Ectodermal cell (in vitro differentiated cells): ENCODE data around the gene ASB8.
A peak's percentile ranks its signal among the peaks of the same experiment; 100 is the strongest.
"Not testable (repeated sequence)": the region's sequence is repeated elsewhere in the genome, so short reads cannot be mapped to it uniquely, and the experiment has no call there.

Experiments
- H3K27ac ChIP-seq: 2 replicates; pipeline ENCODE4 v1.7.0; 2013; ENCODE audit warnings: mild to moderate bottlenecking, low read depth, low read length; ENCODE audit not compliant: insufficient read depth, poor library complexity, severe bottlenecking
- H3K27me3 ChIP-seq: 2 replicates; pipeline ENCODE4 v1.7.0; 2013; ENCODE audit warnings: mild to moderate bottlenecking, low read length; ENCODE audit not compliant: insufficient read depth, control insufficient read depth, poor library complexity, severe bottlenecking
- H3K36me3 ChIP-seq: one replicate; pipeline ENCODE4 v1.7.0; 2013; ENCODE audit warnings: low read length; ENCODE audit not compliant: control insufficient read depth, insufficient read depth
- H3K4me1 ChIP-seq: one replicate; pipeline ENCODE4 v1.7.0; 2013; ENCODE audit warnings: low read length; ENCODE audit not compliant: control insufficient read depth, insufficient read depth
- H3K4me3 ChIP-seq: 2 replicates; pipeline ENCODE4 v1.7.0; 2013; ENCODE audit warnings: low read depth, low read length, control low read depth; ENCODE audit not compliant: insufficient read depth
- H3K9me3 ChIP-seq: 2 replicates; pipeline ENCODE4 v1.7.0; 2013; ENCODE audit warnings: mild to moderate bottlenecking, low read length, moderate library complexity; ENCODE audit not compliant: control insufficient read depth
- WGBS, 2 experiments: methylation state at CpG; one replicate each; pipeline ENCODE4 v1.1.7; 2013; ENCODE audit warnings: missing lambda C conversion rate in 2 of 2; 5-methylcytosine and 5-hydroxymethylcytosine counted together

Gene ASB8

GRCh38 chr12:48125542-48125941 is 31.8 kb downstream of the ASB8 start:
- H3K4me3 ChIP-seq, H3K9me3 ChIP-seq, H3K4me1 ChIP-seq, H3K27ac ChIP-seq, H3K27me3 ChIP-seq: not testable (repeated sequence)
- H3K36me3 ChIP-seq, result peaks cover 46% of the 10 kb centered on the region
- WGBS, 2 experiments, result 92 to 93% methylated on average over 3 to 4 of the region's 5 CpGs

GRCh38 chr12:48123169-48123568 is 34.1 kb downstream of the ASB8 start:
- H3K9me3 ChIP-seq, result no peaks in the 10 kb centered on the region
- H3K36me3 ChIP-seq, result peaks cover 29% of the 10 kb centered on the region
- H3K27me3 ChIP-seq, result no peaks in the 10 kb centered on the region
- 91 to 93% methylated on average over 4 of the region's 4 CpGs for WGBS, 2 experiments
- H3K4me3 ChIP-seq, result no peak overlapping the region
- peaks cover 16% of the 10 kb centered on the region for H3K4me1 ChIP-seq
- H3K27ac ChIP-seq, result no peak overlapping the region

DNA sequence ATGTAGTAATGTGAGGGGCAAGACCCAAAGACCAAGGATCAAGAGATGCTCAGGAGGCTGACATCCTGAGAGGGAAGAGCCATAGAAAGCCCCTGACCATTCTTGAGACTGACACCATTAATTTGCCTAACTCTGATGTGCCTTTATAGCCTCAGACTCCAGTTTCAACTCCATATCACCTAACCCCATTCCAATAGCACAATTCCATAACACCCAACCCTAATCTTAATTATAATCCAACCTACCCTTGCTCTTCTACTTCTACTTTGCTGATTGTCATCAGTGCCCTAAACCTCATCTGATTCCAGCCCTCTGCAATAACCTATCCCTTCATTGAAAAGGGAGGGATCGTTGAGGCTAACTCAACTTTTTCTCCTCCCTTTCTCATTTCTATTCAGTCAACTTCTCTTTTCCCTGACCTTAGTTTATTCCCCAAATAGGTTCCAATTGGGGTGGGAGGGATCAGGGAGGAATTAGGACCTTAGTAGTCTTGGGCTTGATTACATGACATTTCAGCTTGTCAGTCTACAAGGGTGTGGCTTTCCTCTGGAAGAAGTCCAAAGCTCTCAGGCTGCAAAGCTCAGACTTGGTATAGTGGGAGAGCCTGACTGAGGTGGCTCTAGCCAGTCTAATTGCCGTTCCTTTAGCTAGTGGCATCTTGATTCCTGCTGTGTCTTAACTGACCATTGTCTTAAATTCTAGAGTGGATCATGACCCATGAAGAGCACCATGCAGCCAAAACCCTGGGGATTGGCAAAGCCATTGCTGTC is 35.1 kb downstream of the ASB8 start:
- Histone ChIP-seq H3K27ac (no peak overlapping the region), H3K4me1 (peaks cover 16% of the 10 kb centered on the region)

GRCh38 chr12:48121522-48121921 is 35.8 kb downstream of the ASB8 start:
- Histone ChIP-seq H3K9me3 (no peaks in the 10 kb centered on the region), H3K27ac (no peak overlapping the region), H3K4me1 (peaks cover 16% of the 10 kb centered on the region), H3K4me3 (no peak overlapping the region), H3K27me3 (no peaks in the 10 kb centered on the region), H3K36me3 (peaks cover 23% of the 10 kb centered on the region)
- WGBS, 2 experiments, result 61 to 67% methylated on average over 1 of the region's 1 CpG

More for the DNA sequence above, 35.1 kb downstream of the ASB8 start:
- Histone ChIP-seq H3K9me3 (no peaks in the 10 kb centered on the region), H3K36me3 (peaks cover 23% of the 10 kb centered on the region), H3K4me3 (no peak overlapping the region), H3K27me3 (no peaks in the 10 kb centered on the region)
- 88 to 93% methylated on average over 2 of the region's 2 CpGs for WGBS, 2 experiments

DNA sequence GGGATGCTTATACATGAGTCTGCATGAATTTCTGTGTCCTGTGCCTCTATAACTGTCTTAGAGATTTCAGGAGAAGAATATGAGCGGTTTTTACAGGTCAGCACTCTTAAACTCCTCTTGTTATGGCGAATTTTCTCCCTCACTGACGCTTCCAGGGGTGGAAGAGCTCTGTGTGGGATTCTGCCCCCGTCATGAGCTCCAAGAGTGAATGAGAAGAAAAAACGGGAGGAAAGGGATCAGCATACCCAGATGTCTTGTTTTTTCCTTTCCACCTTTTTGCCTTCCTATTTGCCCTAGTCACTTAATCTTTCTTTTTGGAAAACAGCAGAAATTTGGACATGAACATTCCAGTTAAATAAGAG is 37.5 kb downstream of the ASB8 start:
- Histone ChIP-seq H3K27ac (peak overlapping the region; percentile 91), H3K4me1 (peaks cover 16% of the 10 kb centered on the region), H3K36me3 (peaks cover 15% of the 10 kb centered on the region), H3K4me3 (peak overlapping the region; percentile 66), H3K27me3 (no peaks in the 10 kb centered on the region), H3K9me3 (no peaks in the 10 kb centered on the region)
- 2 to 4% methylated on average over 5 of the region's 5 CpGs for WGBS, 2 experiments

DNA sequence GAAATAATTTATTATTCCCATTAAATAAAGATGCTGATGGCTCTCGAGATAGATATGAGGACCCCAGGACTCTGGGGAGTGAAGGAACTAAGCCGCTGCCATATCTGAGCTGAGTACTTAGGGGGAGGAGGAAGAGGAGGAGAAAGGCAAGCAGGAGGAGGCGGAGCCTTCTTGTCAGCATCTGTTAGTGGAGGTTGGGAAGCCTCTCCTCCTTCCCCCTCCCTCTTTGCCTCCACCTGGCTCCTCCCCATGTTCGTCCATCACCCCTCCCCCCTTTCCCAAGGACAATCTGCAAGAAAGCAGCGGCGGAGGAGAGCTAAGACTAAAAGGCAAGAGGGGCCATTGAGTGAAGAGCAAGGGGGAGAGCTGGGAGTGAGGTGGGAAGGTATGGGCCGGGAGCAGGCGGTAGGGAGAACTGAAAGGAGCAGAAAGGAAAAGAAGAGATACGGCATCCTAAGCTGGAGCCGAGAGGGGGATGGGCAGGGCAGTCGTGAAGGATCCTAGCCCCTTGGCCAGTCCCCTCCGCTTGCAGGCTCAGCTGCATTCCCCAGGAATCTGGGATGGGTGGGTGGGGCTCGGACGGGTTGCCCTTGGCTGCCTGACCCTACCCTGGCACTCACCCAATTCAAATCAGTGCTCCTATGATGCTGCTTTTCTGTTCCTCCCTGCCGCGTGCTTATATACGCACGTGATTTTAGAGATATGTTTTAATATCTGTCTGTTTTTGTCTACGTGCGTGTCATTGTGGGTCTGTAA is 38.1 kb downstream of the ASB8 start, which contains the start of gene PFKM:
PFKM (plus strand) TSS at position 287 of the 756 bp plus-strand sequence. CDS start 3,411 bp downstream, outside the sequence.
- WGBS, 2 experiments, result 0 to 1% methylated on average over 19 to 20 of the region's 20 CpGs
- Histone ChIP-seq H3K9me3 (no peaks in the 10 kb centered on the region), H3K27ac (peak within 1 kb of the TSS; percentile 91), H3K4me3 (peak within 1 kb of the TSS; percentile 66), H3K36me3 (peaks cover 10% of the 10 kb centered on the region), H3K27me3 (no peaks in the 10 kb centered on the region), H3K4me1 (peaks cover 16% of the 10 kb centered on the region)

GRCh38 chr12:48118284-48118871 is 38.9 kb downstream of the ASB8 start:
- H3K4me1 ChIP-seq, result peaks cover 16% of the 10 kb centered on the region
- H3K27ac ChIP-seq, result peak overlapping the region; percentile 56
- H3K4me3 ChIP-seq, result no peak overlapping the region
- peaks cover 5% of the 10 kb centered on the region for H3K36me3 ChIP-seq
- WGBS, 2 experiments, result 65 to 74% methylated on average over 2 to 3 of the region's 3 CpGs
- H3K27me3 ChIP-seq, result no peaks in the 10 kb centered on the region
- H3K9me3 ChIP-seq, result no peaks in the 10 kb centered on the region

DNA sequence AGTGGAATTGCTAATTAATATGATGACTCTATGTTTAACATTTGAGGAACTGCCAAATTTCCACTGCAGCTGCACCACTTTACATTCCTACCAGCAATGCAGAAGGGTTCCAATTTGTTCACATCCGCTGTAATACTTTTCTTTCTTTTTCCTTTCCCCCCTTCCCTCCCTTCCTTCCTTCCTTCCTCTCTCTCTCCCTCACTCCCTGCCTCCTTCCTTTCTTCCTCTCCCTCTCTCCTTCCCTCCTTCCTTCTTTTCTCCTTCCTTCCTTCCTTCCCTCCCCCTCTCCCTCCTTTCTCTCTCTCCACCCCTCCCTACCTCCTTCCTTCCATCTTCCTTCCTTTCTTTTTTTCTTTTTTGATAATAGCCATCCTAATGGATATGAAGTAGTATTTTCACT is 41.4 kb downstream of the ASB8 start:
- Histone ChIP-seq H3K36me3 (no peaks in the 10 kb centered on the region), H3K4me3 (no peak overlapping the region), H3K27me3 (no peaks in the 10 kb centered on the region), H3K9me3 (no peaks in the 10 kb centered on the region), H3K4me1 (peaks cover 8% of the 10 kb centered on the region), H3K27ac (no peak overlapping the region)
- WGBS, 2 experiments, result 87 to 96% methylated on average over 1 of the region's 1 CpG

- not testable (repeated sequence) for H3K27ac ChIP-seq, H3K9me3 ChIP-seq, H3K4me1 ChIP-seq, H3K36me3 ChIP-seq, H3K4me3 ChIP-seq
- WGBS, 2 experiments, result 95% methylated on average over 5 of the region's 5 CpGs
- H3K27me3 ChIP-seq, result peaks cover 32% of the 10 kb centered on the region
These were observed 46.0 kb downstream of the ASB8 start for GRCh38 chr12:48111312-48111693.

GRCh38 chr12:48110691-48111311 is 46.5 kb downstream of the ASB8 start:
- 81 to 83% methylated on average over 1 of the region's 1 CpG for WGBS, 2 experiments
- Histone ChIP-seq H3K27me3 (peaks cover 32% of the 10 kb centered on the region), H3K4me3 (no peak overlapping the region), H3K36me3 (no peaks in the 10 kb centered on the region), H3K4me1 (no peaks in the 10 kb centered on the region), H3K27ac (no peak overlapping the region), H3K9me3 (no peaks in the 10 kb centered on the region)
